Psoas muscle (tissue), 8 donors: ENCODE data around the gene DACH1. TPM values are rescaled to one million over a fixed set of nuclear protein-coding genes. Genes with fewer than 3 reads are reported as not detected.

Source experiments
- ATAC-seq, 4 donors: fragments of 200-7000 bp; cut with Tn5 transposase; one replicate each; pipeline ENCODE4 v1.9.1; 2020; ENCODE audit warnings: moderate library complexity in 3 of 4, mild to moderate bottlenecking in 2 of 4
- DNase-seq, 2 donors: peaks; one replicate each; pipeline ENCODE4 v3.0.0-alpha.2; 2020
- H3K27ac ChIP-seq: fragments of 200-600 bp; one replicate; pipeline ENCODE4 v1.8.0; 2022
- H3K27me3 ChIP-seq, 3 donors: fragments of 200-600 bp in 1 of 3; one replicate each; pipeline versions ENCODE4 v1.6.1 to v1.8.0; 2013 to 2022; ENCODE audit warnings: low read length in 2 of 3, mild to moderate bottlenecking in 2 of 3, moderate library complexity in 1 of 3; ENCODE audit not compliant: insufficient read depth in 3 of 3
- H3K36me3 ChIP-seq, 2 donors: fragments of 200-600 bp in 1 of 2; one replicate each; pipeline versions ENCODE4 v1.6.1 to v1.8.0; 2013 to 2022; ENCODE audit warnings: low read depth in 1 of 2, mild to moderate bottlenecking in 1 of 2, moderate library complexity in 1 of 2; ENCODE audit not compliant: insufficient read depth in 1 of 2
- H3K4me1 ChIP-seq: fragments of 200-600 bp; one replicate; pipeline ENCODE4 v1.8.0; 2022
- H3K4me3 ChIP-seq: fragments of 200-600 bp; one replicate; pipeline ENCODE4 v1.8.0; 2022; ENCODE audit warnings: mild to moderate bottlenecking
- H3K9me3 ChIP-seq: fragments of 200-600 bp; one replicate; pipeline ENCODE4 v1.8.0; 2022
- CTCF ChIP-seq: fragments of 200-600 bp; IDR thresholded peaks from one replicate; pipeline ENCODE4 v1.8.0; 2022; ENCODE audit warnings: antibody characterized with exemption
- WGBS, 3 donors: extraction: QIAGEN DNeasy Blood & Tissue Kit; methylation state at CpG; one replicate each; pipeline versions ENCODE4 v1.1.6 to v1.1.7; 2013; 5-methylcytosine and 5-hydroxymethylcytosine counted together
- intact Hi-C, 2 donors: fragments of 100-400 bp; cut with DNase I; formaldehyde crosslinking; loops; one replicate each; pipeline versions ENCODE4 v1.11.0 to v1.14.2; 2022
- polyA plus RNA-seq, 3 donors: library from polyadenylated mRNA; stranded (reverse); fragments of 200-250 nt; gene quantifications; one replicate each; pipeline ENCODE4 v1.2.3, GENCODE V29; 2013
- total RNA-seq, 4 donors: library from RNA; stranded (reverse); fragmentation: NEBNext Ultra II Directional in 2 of 4; extraction: Animal tissue kit (Norgen Biotek cat#: 25700) in 2 of 4; gene quantifications; one replicate each; pipeline versions ENCODE4 v1.2.1 to v1.2.4, GENCODE V29; 2021 to 2023
- donor health status: healthy with polysubstance abuse.
- donor health status: DM: no; HTN: no; CAD: no; lungs with moderate emphysema.
- donor health status: Bipolar disorder and iron deficiency.
- donor health status: healthy.
- donor health status: DM: yes; HTN: yes; CAD: no.
- donor health status: DM: no; HTN: no; CAD: no.
- donor health status: DM: no; HTN: no; CAD: no.
- donor health status: DM: yes; HTN: yes; CAD: no.

The DACH1 gene
- total and polyA plus RNA-seq, 7 donors = 0.51 to 3.6 (median 1.1) TPM

- no peak overlapping the region for H3K4me3 ChIP-seq
- 35 to 38% (median 36%) methylated on average over 5 of the region's 5 CpGs for WGBS, 3 donors
- no peak for TF ChIP-seq CTCF
- H3K9me3 ChIP-seq = no peaks in the 10 kb centered on the region
- no peaks in the 10 kb centered on the region for H3K36me3 ChIP-seq
- no peak overlapping the region for H3K27ac ChIP-seq
- H3K4me1 ChIP-seq = no peaks in the 10 kb centered on the region
- no peaks in the 10 kb centered on the region for H3K27me3 ChIP-seq
- DNase-seq (no peak), ATAC-seq (no peak)
- intact Hi-C loops = no loop called here
Measured at GRCh38 chr13:71610876-71611275, 256.1 kb downstream of the DACH1 start.

- Histone ChIP-seq H3K36me3 (no peaks in the 10 kb centered on the region), H3K4me3 (no peak overlapping the region), H3K9me3 (no peaks in the 10 kb centered on the region), H3K4me1 (no peaks in the 10 kb centered on the region), H3K27me3 (no peaks in the 10 kb centered on the region), H3K27ac (no peak overlapping the region)
- TF ChIP-seq CTCF = no peak
- no peak for DNase-seq
- WGBS, 3 donors = 94% methylated on average over 7 of the region's 7 CpGs
- ATAC-seq = no peak
- intact Hi-C loops = no loop called here
Measured at GRCh38 chr13:71609271-71609670, 257.7 kb downstream of the DACH1 start.

- WGBS, 3 donors = 53 to 56% (median 55%) methylated on average over 2 of the region's 2 CpGs
- H3K27me3 ChIP-seq = no peaks in the 10 kb centered on the region
- DNase-seq (no peak), ATAC-seq (no peak)
- H3K4me1 ChIP-seq = no peaks in the 10 kb centered on the region
- no peak overlapping the region for H3K4me3 ChIP-seq
- no peak for TF ChIP-seq CTCF
- H3K36me3 ChIP-seq = no peaks in the 10 kb centered on the region
- no peak overlapping the region for H3K27ac ChIP-seq
- intact Hi-C loops = loop anchor here in 1 of 2 donors (2.0 kb wide), 1 partner anchor 33 kb away; no protein-coding TSS in a partner anchor
- H3K9me3 ChIP-seq = no peaks in the 10 kb centered on the region
Measured at GRCh38 chr13:71607575-71607974, 259.4 kb downstream of the DACH1 start.

- TF ChIP-seq CTCF = no peak
- no peaks in the 10 kb centered on the region for H3K4me1 ChIP-seq
- H3K27ac ChIP-seq = no peak overlapping the region
- H3K4me3 ChIP-seq = no peak overlapping the region
- no peaks in the 10 kb centered on the region for H3K36me3 ChIP-seq
- ATAC-seq = no peak
- H3K9me3 ChIP-seq = no peaks in the 10 kb centered on the region
- intact Hi-C loops = loop anchor here in 1 of 2 donors (2.0 kb wide), 1 partner anchor 34 kb away; no protein-coding TSS in a partner anchor
- no peaks in the 10 kb centered on the region for H3K27me3 ChIP-seq
- DNase-seq = no peak
Measured at GRCh38 chr13:71606818-71607217, 260.2 kb downstream of the DACH1 start.

- ATAC-seq = no peak
- 82 to 87% (median 82%) methylated on average over 2 of the region's 2 CpGs for WGBS, 3 donors
- Histone ChIP-seq H3K27ac (no peak overlapping the region), H3K4me3 (no peak overlapping the region), H3K27me3 (no peaks in the 10 kb centered on the region), H3K4me1 (no peaks in the 10 kb centered on the region), H3K9me3 (no peaks in the 10 kb centered on the region), H3K36me3 (no peaks in the 10 kb centered on the region)
- no peak for DNase-seq
- intact Hi-C loops = loop anchor here in 1 of 2 donors (2.0 kb wide), 1 partner anchor 35 kb away; no protein-coding TSS in a partner anchor
- no peak for TF ChIP-seq CTCF
Measured at GRCh38 chr13:71605744-71606143, 261.3 kb downstream of the DACH1 start.
